HEK293T (cell line): ENCODE results near the gene NPPA.

Experiments
- ARNT ChIP-seq: fragments of 450-650 bp; IDR thresholded peaks from 2 replicates; pipeline ENCODE4 v1.6.1; 2017; ENCODE audit warnings: mild to moderate bottlenecking
- BHLHE40 ChIP-seq: fragments of 450-650 bp; IDR thresholded peaks from 2 replicates; pipeline ENCODE4 v1.6.1; 2016; ENCODE audit warnings: mild to moderate bottlenecking, moderate library complexity, borderline replicate concordance
- FOXA1 ChIP-seq: fragments of 450-650 bp; IDR thresholded peaks from 2 replicates; pipeline ENCODE4 v1.6.1; 2016; ENCODE audit warnings: mild to moderate bottlenecking
- FOXK2 ChIP-seq: fragments of 450-650 bp; IDR thresholded peaks from 2 replicates; pipeline ENCODE4 v1.6.1; 2016; ENCODE audit warnings: mild to moderate bottlenecking
- FOXM1 ChIP-seq: fragments of 450-650 bp; IDR thresholded peaks from 2 replicates; pipeline ENCODE4 v1.6.1; 2017; ENCODE audit warnings: mild to moderate bottlenecking, borderline replicate concordance
- SP1 ChIP-seq: fragments of 450-650 bp; IDR thresholded peaks from 2 replicates; pipeline ENCODE4 v1.6.1; 2017
- SUZ12 ChIP-seq: fragments of 450-650 bp; IDR thresholded peaks from 2 replicates; pipeline ENCODE4 v1.6.1; 2016; ENCODE audit warnings: mild to moderate bottlenecking
- TARDBP ChIP-seq: fragments of 450-650 bp; IDR thresholded peaks from 2 replicates; pipeline ENCODE4 v1.6.1; 2016
- ZNF384 ChIP-seq: fragments of 450-650 bp; IDR thresholded peaks from 2 replicates; pipeline ENCODE4 v1.6.1; 2016
- TF ChIP-seq, protein P1 (sequence below): fragments of 450-650 bp; IDR thresholded peaks from 2 replicates; pipeline ENCODE4 v1.6.1; 2016

DNA sequence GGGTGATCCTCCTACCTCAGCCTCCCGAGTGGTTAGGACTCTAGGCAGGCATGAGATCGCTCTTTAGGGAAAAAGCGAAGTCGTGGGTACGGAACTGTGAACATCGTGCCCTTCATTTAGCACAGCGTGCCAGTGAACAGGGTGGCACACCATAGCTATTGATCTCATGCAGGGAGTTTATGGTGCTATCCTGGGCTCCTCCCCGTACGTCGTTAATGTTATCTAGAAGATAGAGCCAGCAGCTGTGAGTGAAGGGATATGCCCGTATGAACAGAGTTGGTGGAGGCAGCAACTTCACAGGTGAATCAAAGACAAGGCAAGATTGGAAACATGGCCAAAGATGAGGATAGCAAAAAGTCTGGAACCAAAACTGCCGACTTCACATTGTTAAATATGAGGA, 30.4 kb downstream of the NPPA start:
- TF ChIP-seq TARDBP (no peak), FOXM1 (no peak), FOXK2 (no peak), BHLHE40 (no peak), SP1 (no peak), ZNF384 (no peak), ARNT (no peak), SUZ12 (no peak), FOXA1 (no peak)
- TF ChIP-seq, protein P1, sequence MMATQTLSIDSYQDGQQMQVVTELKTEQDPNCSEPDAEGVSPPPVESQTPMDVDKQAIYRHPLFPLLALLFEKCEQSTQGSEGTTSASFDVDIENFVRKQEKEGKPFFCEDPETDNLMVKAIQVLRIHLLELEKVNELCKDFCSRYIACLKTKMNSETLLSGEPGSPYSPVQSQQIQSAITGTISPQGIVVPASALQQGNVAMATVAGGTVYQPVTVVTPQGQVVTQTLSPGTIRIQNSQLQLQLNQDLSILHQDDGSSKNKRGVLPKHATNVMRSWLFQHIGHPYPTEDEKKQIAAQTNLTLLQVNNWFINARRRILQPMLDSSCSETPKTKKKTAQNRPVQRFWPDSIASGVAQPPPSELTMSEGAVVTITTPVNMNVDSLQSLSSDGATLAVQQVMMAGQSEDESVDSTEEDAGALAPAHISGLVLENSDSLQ, result no peak
